ENCODE data around the gene RBFA. TPM values are rescaled to one million over a fixed set of nuclear protein-coding genes. Genes with fewer than 3 reads are reported as not detected.

RBFA gene
- total and polyA plus RNA-seq, 10 of the 15 experiments (the other 5 are each of a cell fraction or from before 2014, with no cell fraction given), result 7.2 to 56.0 (median 37.7) TPM

- TF ChIP-seq SUZ12 (IDR thresholded peaks at IDR 0.05; ENCODE audit: unreplicated experiment) (no peak), STAT3 (IDR thresholded peaks at IDR 0.05; ENCODE audit: low read depth, low read length) (no peak), NRF1 (conservative IDR thresholded peaks at IDR 0.05; ENCODE audit: low read depth, low read length) (no peak), PAX5 (IDR thresholded peaks at IDR 0.05; ENCODE audit: borderline replicate concordance, low read depth, low read length) (peak; percentile 47; the same call in 1 of the 2 replicates), CHD4 (IDR thresholded peaks at IDR 0.05) (no peak), ZZZ3 (IDR thresholded peaks at IDR 0.05; ENCODE audit: control insufficient read depth, insufficient read length, low read depth) (no peak), SMC3 (IDR thresholded peaks at IDR 0.05; ENCODE audit: borderline replicate concordance, low read length) (peak; percentile 40; the same call in 1 of the 2 replicates), MEF2A (IDR thresholded peaks at IDR 0.05; ENCODE audit: insufficient read depth, low read depth, low read length) (no peak), POLR2A (IDR thresholded peaks at IDR 0.05; ENCODE audit: low read depth, low read length) (no peak), KDM1A (IDR thresholded peaks at IDR 0.05; ENCODE audit: borderline replicate concordance) (no peak), REST (IDR thresholded peaks at IDR 0.05; ENCODE audit: low read depth, low read length) (no peak), CUX1 (IDR thresholded peaks at IDR 0.05; ENCODE audit: insufficient replicate concordance, low read depth, low read length) (no peak), GABPA (IDR thresholded peaks at IDR 0.05; ENCODE audit: low read depth) (no peak), RCOR1 (conservative IDR thresholded peaks at IDR 0.05; ENCODE audit: low read depth, low read length) (no peak), NBN (IDR thresholded peaks at IDR 0.05) (0 out of 2 replicates have a peak, but pooled peaks have one; percentile 27), EED (IDR thresholded peaks at IDR 0.05; ENCODE audit: low read depth) (no peak), EZH2 (IDR thresholded peaks at IDR 0.05; ENCODE audit: borderline replicate concordance, control insufficient read depth, low read depth, low read length) (no peak), TCF12 (IDR thresholded peaks at IDR 0.05; ENCODE audit: low read depth, low read length) (0 out of 2 replicates have a peak, but pooled peaks have one; percentile 21), ETV6 (conservative IDR thresholded peaks at IDR 0.05 in 1 of 2, IDR thresholded peaks at IDR 0.05 in 1 of 2; ENCODE audit: borderline replicate concordance in 1 of 2, low read depth in 1 of 2) (no peak)
- TF ChIP-seq, protein P1, sequence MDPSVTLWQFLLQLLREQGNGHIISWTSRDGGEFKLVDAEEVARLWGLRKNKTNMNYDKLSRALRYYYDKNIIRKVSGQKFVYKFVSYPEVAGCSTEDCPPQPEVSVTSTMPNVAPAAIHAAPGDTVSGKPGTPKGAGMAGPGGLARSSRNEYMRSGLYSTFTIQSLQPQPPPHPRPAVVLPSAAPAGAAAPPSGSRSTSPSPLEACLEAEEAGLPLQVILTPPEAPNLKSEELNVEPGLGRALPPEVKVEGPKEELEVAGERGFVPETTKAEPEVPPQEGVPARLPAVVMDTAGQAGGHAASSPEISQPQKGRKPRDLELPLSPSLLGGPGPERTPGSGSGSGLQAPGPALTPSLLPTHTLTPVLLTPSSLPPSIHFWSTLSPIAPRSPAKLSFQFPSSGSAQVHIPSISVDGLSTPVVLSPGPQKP (IDR thresholded peaks at IDR 0.05; ENCODE audit: low read depth, low read length), result no peak
These were observed 46.2 kb upstream of the RBFA start (continued) for GRCh38 chr18:79988071-79988450.

Measured in GM12878 (cell line).